Body of pancreas (tissue), 4 donors: ENCODE data around the gene ASIC2.

Experiments
- POLR2A ChIP-seq, 3 donors: fragments of 450-650 bp; IDR thresholded peaks; one replicate each; pipeline ENCODE4 v1.6.1; 2016; ENCODE audit warnings: antibody characterized with exemption in 3 of 3, mild to moderate bottlenecking in 2 of 3
- TF ChIP-seq, protein P1 (sequence below), 7 experiments: fragments of 450-650 bp in 4 of 7; fragments of 200-600 bp in 3 of 7; sonication (generic) in 3 of 7; IDR thresholded peaks; one replicate each; pipeline ENCODE4 v1.5.1; 2016 to 2019; ENCODE audit warnings: antibody characterized with exemption in 7 of 7

DNA sequence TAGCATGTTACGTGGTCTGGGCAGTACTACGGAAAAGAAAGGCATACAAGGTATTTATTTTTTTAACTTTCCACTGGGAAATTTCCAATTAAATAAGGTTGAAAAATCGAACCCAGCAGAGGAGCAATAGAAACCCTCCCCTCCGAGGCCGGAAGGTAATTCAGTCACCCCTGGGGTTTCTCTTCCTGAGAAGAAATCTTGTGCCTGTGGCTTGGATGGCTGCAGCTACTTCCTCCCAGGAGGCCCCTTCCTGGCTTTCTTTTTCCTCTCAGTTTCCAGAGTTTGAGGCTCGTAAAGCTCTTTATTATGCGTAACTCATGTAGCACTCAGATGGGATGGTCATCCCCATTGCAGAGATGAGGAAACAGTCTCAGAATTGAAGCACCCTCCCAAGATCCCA is 140.3 kb downstream of the ASIC2 start:
- TF ChIP-seq, protein P1, sequence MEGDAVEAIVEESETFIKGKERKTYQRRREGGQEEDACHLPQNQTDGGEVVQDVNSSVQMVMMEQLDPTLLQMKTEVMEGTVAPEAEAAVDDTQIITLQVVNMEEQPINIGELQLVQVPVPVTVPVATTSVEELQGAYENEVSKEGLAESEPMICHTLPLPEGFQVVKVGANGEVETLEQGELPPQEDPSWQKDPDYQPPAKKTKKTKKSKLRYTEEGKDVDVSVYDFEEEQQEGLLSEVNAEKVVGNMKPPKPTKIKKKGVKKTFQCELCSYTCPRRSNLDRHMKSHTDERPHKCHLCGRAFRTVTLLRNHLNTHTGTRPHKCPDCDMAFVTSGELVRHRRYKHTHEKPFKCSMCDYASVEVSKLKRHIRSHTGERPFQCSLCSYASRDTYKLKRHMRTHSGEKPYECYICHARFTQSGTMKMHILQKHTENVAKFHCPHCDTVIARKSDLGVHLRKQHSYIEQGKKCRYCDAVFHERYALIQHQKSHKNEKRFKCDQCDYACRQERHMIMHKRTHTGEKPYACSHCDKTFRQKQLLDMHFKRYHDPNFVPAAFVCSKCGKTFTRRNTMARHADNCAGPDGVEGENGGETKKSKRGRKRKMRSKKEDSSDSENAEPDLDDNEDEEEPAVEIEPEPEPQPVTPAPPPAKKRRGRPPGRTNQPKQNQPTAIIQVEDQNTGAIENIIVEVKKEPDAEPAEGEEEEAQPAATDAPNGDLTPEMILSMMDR (IDR thresholded peaks at IDR 0.05): no peak
- TF ChIP-seq POLR2A (IDR thresholded peaks at IDR 0.05): no peak
